Hepatocyte (in vitro differentiated cells): ENCODE measurements around the gene CCSER2. TPM values are rescaled to one million over a fixed set of nuclear protein-coding genes. Genes with fewer than 3 reads are reported as not detected.
"Not testable (repeated sequence)": the region's sequence is repeated elsewhere in the genome, so short reads cannot be mapped to it uniquely, and the experiment has no call there.

Experiments
- DNase-seq: peaks from one replicate; pipeline ENCODE4 v3.0.0-alpha.2; 2016; ENCODE audit warnings: low spot score
- H2AFZ ChIP-seq: fragments of 200-600 bp; sonication (generic); 2 replicates; pipeline ENCODE4 v1.6.0; 2016; ENCODE audit warnings: antibody characterized with exemption, mild to moderate bottlenecking
- H3K27ac ChIP-seq: fragments of 200-600 bp; sonication (generic); 2 replicates; pipeline ENCODE4 v1.5.1; 2016; ENCODE audit warnings: mild to moderate bottlenecking
- H3K27me3 ChIP-seq: fragments of 200-600 bp; sonication (generic); 2 replicates; pipeline ENCODE4 v1.6.1; 2016
- H3K36me3 ChIP-seq: fragments of 200-600 bp; sonication (generic); replicated peaks from 2 replicates; pipeline ENCODE4 v1.5.1; 2016; ENCODE audit warnings: low read depth; ENCODE audit not compliant: insufficient read depth
- H3K4me1 ChIP-seq: fragments of 200-600 bp; sonication (generic); 2 replicates; pipeline ENCODE4 v1.5.1; 2016; ENCODE audit warnings: mild to moderate bottlenecking, moderate library complexity; ENCODE audit not compliant: insufficient read depth
- H3K4me2 ChIP-seq: fragments of 200-600 bp; sonication (generic); 2 replicates; pipeline ENCODE4 v1.6.0; 2016
- H3K4me3 ChIP-seq: fragments of 200-600 bp; sonication (generic); 2 replicates; pipeline ENCODE4 v1.5.1; 2016; ENCODE audit warnings: mild to moderate bottlenecking
- H3K79me2 ChIP-seq: fragments of 200-600 bp; sonication (generic); 2 replicates; pipeline ENCODE4 v1.6.0; 2017; ENCODE audit warnings: mild to moderate bottlenecking
- H3K9me2 ChIP-seq: fragments of 200-600 bp; sonication (generic); replicated peaks from 2 replicates; pipeline ENCODE4 v1.6.0; 2017; ENCODE audit warnings: mild to moderate bottlenecking; ENCODE audit not compliant: insufficient read depth
- H3K9me3 ChIP-seq: fragments of 200-600 bp; sonication (generic); 2 replicates; pipeline ENCODE4 v1.5.1; 2016; ENCODE audit warnings: low read depth, mild to moderate bottlenecking
- H4K20me1 ChIP-seq: fragments of 200-600 bp; sonication (generic); 2 replicates; pipeline ENCODE4 v1.6.0; 2016; ENCODE audit warnings: mild to moderate bottlenecking; ENCODE audit not compliant: insufficient read depth, poor library complexity, severe bottlenecking
- EZH2 ChIP-seq: fragments of 200-600 bp; sonication (generic); IDR thresholded peaks from 2 replicates; pipeline ENCODE4 v1.6.1; 2016; ENCODE audit warnings: antibody characterized with exemption, mild to moderate bottlenecking, borderline replicate concordance
- EZH2phosphoT487 ChIP-seq: fragments of 200-600 bp; sonication (generic); IDR thresholded peaks from one replicate; pipeline ENCODE4 v1.6.1; 2018; ENCODE audit warnings: antibody characterized with exemption, mild to moderate bottlenecking, low read depth, moderate library complexity; ENCODE audit not compliant: unreplicated experiment, severe bottlenecking
- WGBS: methylation state at CpG from one replicate; pipeline ENCODE4 v1.1.6; 2016; ENCODE audit warnings: low lambda C conversion rate; ENCODE audit errors: missing lambda C conversion rate; 5-methylcytosine and 5-hydroxymethylcytosine counted together
- polyA plus RNA-seq: library from polyadenylated mRNA; unstranded; fragments of >200 nt; fragmentation: Nextera tagmentation; extraction: Ambion mirVana; gene quantifications from 2 replicates; pipeline ENCODE4 v1.2.1, GENCODE V29; 2016
- total RNA-seq: library from RNA; depleted of rRNA; stranded (reverse); fragments of >200 nt; gene quantifications from 2 replicates; pipeline ENCODE4 v1.2.3, GENCODE V29; 2014
- TF ChIP-seq, protein P1 (sequence below): fragments of 200-600 bp; sonication (generic); IDR thresholded peaks from 2 replicates; pipeline ENCODE4 v1.5.1; 2016; ENCODE audit warnings: antibody characterized with exemption, mild to moderate bottlenecking; ENCODE audit not compliant: poor library complexity

Gene CCSER2
- total and polyA plus RNA-seq, 2 experiments from 2014 or later, result 36.5 to 39.7 TPM

DNA sequence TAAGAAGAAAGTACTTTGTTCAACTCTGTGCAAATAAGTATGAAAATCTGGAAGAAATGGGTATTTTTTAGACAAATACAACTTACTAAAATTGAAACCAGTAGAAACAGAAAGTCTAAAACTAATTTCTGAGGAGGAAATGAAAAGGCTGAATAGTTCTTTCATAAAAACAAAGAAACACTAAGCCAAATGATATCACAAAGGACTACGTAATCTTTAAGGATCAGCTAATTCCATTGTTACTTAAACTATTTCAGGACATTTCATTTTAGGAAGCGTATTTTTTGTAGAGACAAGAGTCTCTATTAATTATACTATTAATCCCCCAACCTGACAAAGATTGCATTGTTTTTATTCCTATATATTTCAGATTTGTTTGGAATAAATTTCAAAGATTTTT is 11.2 kb upstream of the CCSER2 start:
- Histone ChIP-seq H2AFZ (no peak overlapping the region), H3K4me1 (no peaks in the 10 kb centered on the region), H4K20me1 (no peaks in the 10 kb centered on the region), H3K36me3 (no peaks in the 10 kb centered on the region), H3K4me2 (no peak overlapping the region), H3K9me3 (no peaks in the 10 kb centered on the region), H3K9me2 (no peaks in the 10 kb centered on the region), H3K4me3 (no peak overlapping the region), H3K79me2 (no peaks in the 10 kb centered on the region), H3K27me3 (no peaks in the 10 kb centered on the region), H3K27ac (no peak overlapping the region)
- no peak for TF ChIP-seq EZH2phosphoT487
- TF ChIP-seq, protein P1, sequence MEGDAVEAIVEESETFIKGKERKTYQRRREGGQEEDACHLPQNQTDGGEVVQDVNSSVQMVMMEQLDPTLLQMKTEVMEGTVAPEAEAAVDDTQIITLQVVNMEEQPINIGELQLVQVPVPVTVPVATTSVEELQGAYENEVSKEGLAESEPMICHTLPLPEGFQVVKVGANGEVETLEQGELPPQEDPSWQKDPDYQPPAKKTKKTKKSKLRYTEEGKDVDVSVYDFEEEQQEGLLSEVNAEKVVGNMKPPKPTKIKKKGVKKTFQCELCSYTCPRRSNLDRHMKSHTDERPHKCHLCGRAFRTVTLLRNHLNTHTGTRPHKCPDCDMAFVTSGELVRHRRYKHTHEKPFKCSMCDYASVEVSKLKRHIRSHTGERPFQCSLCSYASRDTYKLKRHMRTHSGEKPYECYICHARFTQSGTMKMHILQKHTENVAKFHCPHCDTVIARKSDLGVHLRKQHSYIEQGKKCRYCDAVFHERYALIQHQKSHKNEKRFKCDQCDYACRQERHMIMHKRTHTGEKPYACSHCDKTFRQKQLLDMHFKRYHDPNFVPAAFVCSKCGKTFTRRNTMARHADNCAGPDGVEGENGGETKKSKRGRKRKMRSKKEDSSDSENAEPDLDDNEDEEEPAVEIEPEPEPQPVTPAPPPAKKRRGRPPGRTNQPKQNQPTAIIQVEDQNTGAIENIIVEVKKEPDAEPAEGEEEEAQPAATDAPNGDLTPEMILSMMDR, result no peak
- TF ChIP-seq EZH2, result no peak
- WGBS, result 84% methylated on average over 2 of the region's 2 CpGs
- no peak for DNase-seq

DNA sequence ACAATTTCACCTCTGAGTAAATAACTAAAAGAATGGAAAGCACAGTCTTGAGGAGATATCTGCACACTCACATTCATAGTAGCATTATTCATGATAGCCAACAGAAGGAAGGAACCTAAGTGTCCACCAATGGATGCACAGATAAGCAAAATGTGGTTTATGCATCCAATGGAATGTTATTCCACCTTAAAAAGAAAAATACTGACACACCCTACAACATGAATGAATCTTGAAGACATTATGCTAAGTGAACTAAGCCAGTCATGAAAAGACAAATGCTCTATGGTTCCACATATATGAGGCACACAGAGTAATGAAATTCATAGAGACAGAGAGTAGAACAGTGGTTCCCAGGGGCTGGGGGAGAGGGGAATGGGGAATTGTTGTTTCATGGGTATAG is 6.5 kb upstream of the CCSER2 start:
- Histone ChIP-seq H4K20me1 (no peaks in the 10 kb centered on the region), H3K36me3 (no peaks in the 10 kb centered on the region), H3K9me3 (no peaks in the 10 kb centered on the region), H3K27ac (no peak overlapping the region), H3K79me2 (no peaks in the 10 kb centered on the region), H3K4me2 (no peak overlapping the region), H3K27me3 (no peaks in the 10 kb centered on the region), H3K4me1 (no peaks in the 10 kb centered on the region), H2AFZ (no peak overlapping the region), H3K9me2 (no peaks in the 10 kb centered on the region), H3K4me3 (no peak overlapping the region)
- DNase-seq, result no peak
- TF ChIP-seq EZH2, result no peak
- TF ChIP-seq, protein P1, result no peak
- TF ChIP-seq EZH2phosphoT487, result no peak

DNA sequence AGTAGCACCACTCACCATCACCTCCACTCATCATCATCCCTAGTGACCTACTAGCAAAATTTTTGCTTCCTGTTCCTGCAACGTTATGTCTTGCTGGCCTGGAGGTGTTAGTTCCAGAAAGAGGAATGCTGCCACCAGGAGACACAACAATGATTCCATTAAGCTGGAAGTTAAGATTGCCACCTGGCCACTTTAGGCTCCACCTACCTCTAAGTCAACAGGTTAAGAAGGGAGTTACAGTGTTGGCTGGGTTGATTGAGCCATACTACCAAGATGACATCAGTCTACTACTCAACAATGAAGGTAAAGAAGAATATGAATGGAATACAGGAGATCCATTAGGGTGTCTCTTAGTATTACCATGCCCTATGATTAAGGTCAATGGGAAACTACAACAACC is 4.8 kb upstream of the CCSER2 start:
- H3K4me3 ChIP-seq, H3K9me3 ChIP-seq, H3K36me3 ChIP-seq, H3K4me2 ChIP-seq, H3K27ac ChIP-seq, H3K27me3 ChIP-seq, H2AFZ ChIP-seq, DNase-seq, H3K4me1 ChIP-seq, H4K20me1 ChIP-seq, H3K79me2 ChIP-seq, H3K9me2 ChIP-seq: not testable (repeated sequence)
- 55% methylated on average over 1 of the region's 1 CpG for WGBS

DNA sequence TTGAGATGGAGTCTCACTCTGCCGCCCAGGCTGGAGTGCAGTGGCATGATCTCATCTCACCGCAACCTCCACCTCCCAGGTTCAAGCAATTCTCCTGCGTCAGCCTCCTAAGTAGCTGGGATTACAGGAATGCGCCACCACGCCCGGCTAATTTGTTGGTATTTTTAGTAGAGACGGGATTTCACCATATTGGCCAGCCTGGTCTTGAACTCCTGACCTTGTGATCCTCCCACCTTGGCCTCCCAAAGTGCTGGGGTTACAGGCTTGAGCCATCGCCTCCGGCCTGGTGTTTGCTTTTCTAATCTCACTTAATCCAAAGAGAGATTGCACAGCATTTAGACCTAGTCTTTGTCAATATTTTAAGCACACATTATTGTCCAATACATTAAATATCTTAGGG is 1.4 kb upstream of the CCSER2 start:
- H3K27ac ChIP-seq, result peak overlapping the region; percentile 86
- not testable (repeated sequence) for H3K27me3 ChIP-seq, DNase-seq

DNA sequence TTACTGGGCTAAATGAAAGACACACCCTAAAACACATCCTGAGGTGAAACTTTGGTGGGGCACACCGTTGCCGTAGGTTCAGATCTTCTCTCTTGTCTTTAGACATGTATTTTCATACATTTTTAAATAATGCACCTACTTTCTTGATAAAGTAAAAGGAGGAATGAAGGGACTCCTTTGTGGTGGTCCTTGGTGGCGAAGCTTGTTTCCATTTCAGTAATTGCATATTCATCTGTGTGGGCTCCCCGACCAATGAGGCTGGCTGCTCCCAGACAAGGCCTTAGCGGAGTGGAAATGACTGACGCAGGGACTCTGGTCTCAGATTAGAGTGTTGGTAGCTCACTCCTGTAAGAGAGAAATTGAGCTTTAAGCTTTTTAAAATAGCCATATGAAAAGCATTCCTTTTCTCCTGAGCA is 815 bp downstream of the CCSER2 start:
- H3K4me2 ChIP-seq, result peak overlapping the region; percentile 72
- peaks cover 38% of the 10 kb centered on the region for H4K20me1 ChIP-seq
- H3K4me1 ChIP-seq, result peaks cover 10% of the 10 kb centered on the region
- DNase-seq, result peak; percentile 57
- H3K79me2 ChIP-seq, result peaks cover 50% of the 10 kb centered on the region
- H3K27ac ChIP-seq, result peak overlapping the region; percentile 98
- H2AFZ ChIP-seq, result peak overlapping the region; percentile 58
- H3K9me3 ChIP-seq, result no peaks in the 10 kb centered on the region
- peak overlapping the region; percentile 58 for H3K4me3 ChIP-seq
- TF ChIP-seq EZH2phosphoT487 (no peak), EZH2 (no peak)
- TF ChIP-seq, protein P1, result no peak
- WGBS, result 4% methylated on average over 6 of the region's 6 CpGs
- H3K36me3 ChIP-seq, result no peaks in the 10 kb centered on the region
- no peaks in the 10 kb centered on the region for H3K9me2 ChIP-seq
- no peaks in the 10 kb centered on the region for H3K27me3 ChIP-seq

More for the DNA sequence above, 1.4 kb upstream of the CCSER2 start:
- 70% methylated on average over 9 of the region's 9 CpGs for whole genome bisulfite sequencing
- not testable (repeated sequence) for H3K4me3 ChIP-seq, H3K36me3 ChIP-seq, H3K9me2 ChIP-seq, H3K4me2 ChIP-seq, H2AFZ ChIP-seq, H3K9me3 ChIP-seq, H3K4me1 ChIP-seq
- Histone ChIP-seq H3K79me2 (peaks cover 28% of the 10 kb centered on the region), H4K20me1 (peaks cover 24% of the 10 kb centered on the region)
